ENCODE measurements around the gene ASAP2. TPM values are rescaled to one million over a fixed set of nuclear protein-coding genes. Genes with fewer than 3 reads are reported as not detected.

Gene ASAP2
- total RNA-seq, 1 experiment from 2014 or later = 60.3 TPM

GRCh38 chr2:9420495-9420894, 213.9 kb downstream of the ASAP2 start:
- DNase-seq = no peak
- Histone ChIP-seq H3K79me2 (ENCODE audit: low read depth) (peaks cover 76% of the 10 kb centered on the region), H3K27me3 (ENCODE audit: insufficient read depth, low read depth) (no peaks in the 10 kb centered on the region), H3K4me2 (no peak overlapping the region), H3K27ac (no peak overlapping the region), H3K9me2 (ENCODE audit: insufficient read depth) (no peaks in the 10 kb centered on the region), H3K36me3 (ENCODE audit: low read depth) (no peaks in the 10 kb centered on the region), H3K4me3 (no peak overlapping the region), H3F3A (ENCODE audit: insufficient read depth, low read depth) (no peaks in the 10 kb centered on the region), H3K4me1 (replicated peaks; ENCODE audit: insufficient read depth) (peaks cover 22% of the 10 kb centered on the region), H3K9me3 (ENCODE audit: insufficient read depth, low read depth) (no peaks in the 10 kb centered on the region), H2AFZ (no peak overlapping the region), H4K20me1 (ENCODE audit: insufficient read depth) (peaks cover 4% of the 10 kb centered on the region; the same call in 1 of the 2 replicates)
- no TSS peak for BruUV-seq (replicated peaks)
- TF ChIP-seq, protein P1, sequence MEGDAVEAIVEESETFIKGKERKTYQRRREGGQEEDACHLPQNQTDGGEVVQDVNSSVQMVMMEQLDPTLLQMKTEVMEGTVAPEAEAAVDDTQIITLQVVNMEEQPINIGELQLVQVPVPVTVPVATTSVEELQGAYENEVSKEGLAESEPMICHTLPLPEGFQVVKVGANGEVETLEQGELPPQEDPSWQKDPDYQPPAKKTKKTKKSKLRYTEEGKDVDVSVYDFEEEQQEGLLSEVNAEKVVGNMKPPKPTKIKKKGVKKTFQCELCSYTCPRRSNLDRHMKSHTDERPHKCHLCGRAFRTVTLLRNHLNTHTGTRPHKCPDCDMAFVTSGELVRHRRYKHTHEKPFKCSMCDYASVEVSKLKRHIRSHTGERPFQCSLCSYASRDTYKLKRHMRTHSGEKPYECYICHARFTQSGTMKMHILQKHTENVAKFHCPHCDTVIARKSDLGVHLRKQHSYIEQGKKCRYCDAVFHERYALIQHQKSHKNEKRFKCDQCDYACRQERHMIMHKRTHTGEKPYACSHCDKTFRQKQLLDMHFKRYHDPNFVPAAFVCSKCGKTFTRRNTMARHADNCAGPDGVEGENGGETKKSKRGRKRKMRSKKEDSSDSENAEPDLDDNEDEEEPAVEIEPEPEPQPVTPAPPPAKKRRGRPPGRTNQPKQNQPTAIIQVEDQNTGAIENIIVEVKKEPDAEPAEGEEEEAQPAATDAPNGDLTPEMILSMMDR (conservative IDR thresholded peaks at IDR 0.05) = no peak
- no peak for TF ChIP-seq EZH2 (IDR thresholded peaks at IDR 0.05; ENCODE audit: low read depth)
- intact Hi-C loops (cut with micrococcal nuclease; ENCODE audit: unreplicated experiment) = loop anchor here (5.0 kb wide), 3 partner anchors 83 to 1027 kb away; partner anchors contain the start of gene ODC1
- POLR2A ChIA-PET (ENCODE audit: unreplicated experiment) = no interaction called here
- CTCF ChIA-PET = no interaction called here

DNA sequence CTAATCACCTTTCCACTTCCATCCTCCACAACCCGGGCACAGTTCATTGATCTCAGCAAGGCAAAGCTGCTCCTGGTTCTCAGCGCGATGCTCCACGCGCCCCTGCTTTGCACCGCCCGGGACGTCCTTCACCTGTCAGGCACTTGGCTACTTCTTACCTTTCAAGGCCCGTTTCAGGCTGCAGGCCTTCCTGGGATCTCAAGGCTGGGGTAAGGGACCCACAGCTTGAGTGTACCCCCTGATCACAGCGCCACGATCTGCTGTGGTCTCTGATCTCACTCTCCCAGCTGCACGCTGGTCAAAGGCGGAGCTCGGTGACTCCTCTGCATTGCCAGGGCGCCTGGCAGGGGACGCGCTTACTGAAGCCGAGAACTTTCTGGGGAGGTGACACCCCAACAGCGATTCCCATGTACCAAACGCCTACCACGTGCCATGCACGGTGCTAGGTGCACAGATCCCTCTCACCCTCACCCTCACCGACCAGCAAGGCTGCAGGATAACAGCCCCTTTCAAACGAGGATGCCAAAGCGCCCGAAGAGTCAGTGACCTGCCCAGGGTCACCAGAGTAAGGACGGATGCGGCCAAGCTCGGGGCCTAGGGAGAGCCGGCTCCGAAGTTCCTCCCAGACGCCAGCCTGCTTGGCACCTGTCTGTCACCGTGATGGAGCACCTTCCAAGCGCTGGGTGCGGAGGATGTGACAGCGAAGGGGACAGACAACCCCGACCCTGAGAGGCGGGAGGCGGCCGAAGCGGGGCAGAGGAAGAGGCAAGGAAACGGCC, 215.9 kb downstream of the ASAP2 start:
- Histone ChIP-seq H3K36me3 (ENCODE audit: low read depth) (0 out of 2 replicates have a peak, but pooled peaks cover 3% of the 10 kb centered on the region), H3K4me1 (replicated peaks; ENCODE audit: insufficient read depth) (peaks cover 22% of the 10 kb centered on the region), H3K27me3 (ENCODE audit: insufficient read depth, low read depth) (no peaks in the 10 kb centered on the region), H2AFZ (peak overlapping the region; percentile 97), H3K9me2 (ENCODE audit: insufficient read depth) (no peaks in the 10 kb centered on the region), H3F3A (ENCODE audit: insufficient read depth, low read depth) (no peaks in the 10 kb centered on the region), H4K20me1 (ENCODE audit: insufficient read depth) (peaks cover 4% of the 10 kb centered on the region; the same call in 1 of the 2 replicates), H3K27ac (0 out of 2 replicates have a peak overlapping the region, but pooled peaks have one; percentile 9), H3K9me3 (ENCODE audit: insufficient read depth, low read depth) (no peaks in the 10 kb centered on the region), H3K4me2 (peak overlapping the region; percentile 96), H3K4me3 (peak overlapping the region; percentile 80), H3K79me2 (ENCODE audit: low read depth) (peaks cover 77% of the 10 kb centered on the region)
- no peak for TF ChIP-seq EZH2 (IDR thresholded peaks at IDR 0.05; ENCODE audit: low read depth)
- TF ChIP-seq, protein P1 (conservative IDR thresholded peaks at IDR 0.05) = no peak; the same call in 1 of the 2 replicates
- ChIA-PET POLR2A (ENCODE audit: unreplicated experiment) (interaction anchor here (0.5 to 0.7 kb wide), 5 partner anchors 22 to 157 kb away, joined by 3 to 5 read pairs (median 4); partner anchors contain the start of gene ADAM17), CTCF (no interaction called here)
- intact Hi-C loops (cut with micrococcal nuclease; ENCODE audit: unreplicated experiment) = loop anchor here (2.0 to 5.0 kb wide), 6 partner anchors 36 to 1025 kb away; partner anchors contain the start of genes ASAP2 and ODC1
- peak; percentile 12 to 52 for DNase-seq
- BruUV-seq (replicated peaks) = TSS peak; percentile 49

DNA sequence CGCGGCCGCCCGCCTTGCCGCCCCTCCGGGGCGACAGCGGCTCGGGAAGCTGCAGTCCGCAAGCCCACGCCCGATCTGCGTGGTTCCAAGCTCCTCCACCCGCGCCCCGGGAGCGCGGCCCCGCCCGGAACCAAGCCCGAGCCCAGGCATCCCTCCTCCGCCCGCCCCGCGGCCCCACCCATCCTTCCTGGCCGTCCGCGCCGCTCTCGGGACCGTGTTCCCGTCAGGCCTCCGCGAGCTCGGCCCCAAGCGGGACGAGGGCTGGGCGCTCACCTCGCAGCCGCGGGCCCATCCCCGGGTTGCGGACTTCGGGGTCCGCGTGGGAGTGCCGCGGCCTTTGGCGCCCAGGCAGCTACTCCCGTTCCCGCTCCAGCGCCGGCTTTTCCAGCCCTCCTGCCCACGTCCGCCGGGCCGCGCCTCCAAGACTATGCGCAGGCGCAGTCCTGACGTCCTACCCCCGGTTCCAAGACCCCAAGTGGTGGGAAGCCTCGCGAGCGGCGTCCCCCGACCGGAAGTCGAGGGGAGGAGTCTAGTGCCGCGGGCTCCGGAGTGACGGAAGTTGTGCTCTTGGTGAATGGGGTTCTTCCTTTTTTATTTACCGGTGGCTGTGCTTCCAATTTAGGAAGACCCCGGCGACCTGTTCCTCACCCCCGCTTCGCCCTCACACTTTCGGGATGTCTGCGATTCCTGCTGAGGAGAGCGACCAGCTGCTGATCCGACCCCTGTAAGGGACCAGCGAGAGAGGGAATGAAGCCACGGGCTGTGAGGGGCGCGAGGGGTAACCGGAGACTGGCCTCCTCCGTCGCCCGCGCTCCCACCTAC, 216.7 kb downstream of the ASAP2 start, which contains the start of the genes CPSF3 and ITGB1BP1:
Gene CPSF3, plus strand, starts transcription at position 555 of the 822 bp plus-strand sequence. Its CDS starts 120 bp downstream, at position 675.
Gene ITGB1BP1, minus strand, starts transcription at position 429 of the 822 bp plus-strand sequence. CDS start 4,831 bp downstream, outside the sequence.
- H3K4me3 ChIP-seq = peak within 1 kb of the TSS; percentile 80
- peaks cover 22% of the 10 kb centered on the region for H3K4me1 ChIP-seq (replicated peaks; ENCODE audit: insufficient read depth)
- H3K79me2 ChIP-seq (ENCODE audit: low read depth) = peaks cover 78% of the 10 kb centered on the region
- peaks cover 3% of the 10 kb centered on the region; the same call in 1 of the 2 replicates for H3K36me3 ChIP-seq (ENCODE audit: low read depth)
- peak within 1 kb of the TSS; percentile 96 for H3K4me2 ChIP-seq
- H4K20me1 ChIP-seq (ENCODE audit: insufficient read depth) = peaks cover 2% of the 10 kb centered on the region; the same call in 1 of the 2 replicates
- peak; percentile 97 to 98 for DNase-seq
- H2AFZ ChIP-seq = peak within 1 kb of the TSS; percentile 97
- H3K9me3 ChIP-seq (ENCODE audit: insufficient read depth, low read depth) = no peaks in the 10 kb centered on the region
- ChIA-PET POLR2A (ENCODE audit: unreplicated experiment) (interaction anchor here (0.5 to 0.7 kb wide), 4 partner anchors 23 to 133 kb away, joined by 3 to 5 read pairs (median 4); partner anchors contain the start of gene ADAM17), CTCF (no interaction called here)
- H3K9me2 ChIP-seq (ENCODE audit: insufficient read depth) = no peaks in the 10 kb centered on the region
- H3F3A ChIP-seq (ENCODE audit: insufficient read depth, low read depth) = no peaks in the 10 kb centered on the region; the same call in 1 of the 2 replicates
- BruUV-seq (replicated peaks) = no TSS peak
- no peaks in the 10 kb centered on the region for H3K27me3 ChIP-seq (ENCODE audit: insufficient read depth, low read depth)
- intact Hi-C loops (cut with micrococcal nuclease; ENCODE audit: unreplicated experiment) = loop anchor here (2.0 to 5.0 kb wide), 6 partner anchors 37 to 1024 kb away; partner anchors contain the start of genes ASAP2 and ODC1
- peak within 1 kb of the TSS; percentile 24 for H3K27ac ChIP-seq
- TF ChIP-seq, protein P1 (conservative IDR thresholded peaks at IDR 0.05) = no peak
- no peak for TF ChIP-seq EZH2 (IDR thresholded peaks at IDR 0.05; ENCODE audit: low read depth)

All from PC-9 (cell line).